GM06990 (cell line): ENCODE measurements around the gene PRSS27.
"Not testable (repeated sequence)": the region's sequence is repeated elsewhere in the genome, so short reads cannot be mapped to it uniquely, and the experiment has no call there.

Experiments
- DNase-seq: peaks from one replicate; pipeline ENCODE4 v3.0.0-alpha.2; 2011; ENCODE audit not compliant: insufficient read length; ENCODE audit errors: extremely low read depth
- H3K27me3 ChIP-seq: replicated peaks from 2 replicates; pipeline ENCODE4 v1.6.0; 2011; ENCODE audit warnings: low read length; ENCODE audit not compliant: control insufficient read depth, insufficient read depth
- H3K36me3 ChIP-seq: 2 replicates; pipeline ENCODE4 v1.5.1; 2011; ENCODE audit warnings: low read length; ENCODE audit not compliant: control insufficient read depth, insufficient read depth
- H3K4me3 ChIP-seq: replicated peaks from 2 replicates; pipeline ENCODE4 v1.5.1; 2011; ENCODE audit warnings: low read depth, mild to moderate bottlenecking, control low read depth, low read length
- CTCF ChIP-seq: IDR thresholded peaks from 2 replicates; pipeline ENCODE4 v1.5.1; 2011; ENCODE audit warnings: low read length, control low read depth, mild to moderate bottlenecking, inconsistent platforms; ENCODE audit not compliant: insufficient read depth, poor library complexity, severe bottlenecking

The PRSS27 gene

GRCh38 chr16:2697401-2697948, 22.5 kb downstream of the PRSS27 start:
- Histone ChIP-seq H3K4me3 (no peak overlapping the region), H3K27me3 (no peaks in the 10 kb centered on the region), H3K36me3 (peaks cover 45% of the 10 kb centered on the region)
- no peak for TF ChIP-seq CTCF
- no peak for DNase-seq

- H3K27me3 ChIP-seq, H3K4me3 ChIP-seq, DNase-seq: not testable (repeated sequence)
- H3K36me3 ChIP-seq = peaks cover 52% of the 10 kb centered on the region
Measured at GRCh38 chr16:2696601-2697250, 23.3 kb downstream of the PRSS27 start.

GRCh38 chr16:2692948-2693651, 26.9 kb downstream of the PRSS27 start:
- H3K27me3 ChIP-seq = no peaks in the 10 kb centered on the region
- no peak for TF ChIP-seq CTCF
- no peak overlapping the region for H3K4me3 ChIP-seq
- H3K36me3 ChIP-seq = peaks cover 33% of the 10 kb centered on the region
- no peak for DNase-seq

- Histone ChIP-seq H3K4me3 (no peak overlapping the region), H3K36me3 (peaks cover 28% of the 10 kb centered on the region), H3K27me3 (no peaks in the 10 kb centered on the region)
- TF ChIP-seq CTCF = no peak
- no peak for DNase-seq
Measured at GRCh38 chr16:2692251-2692947, 27.6 kb downstream of the PRSS27 start.

- no peak for DNase-seq
- no peak overlapping the region for H3K4me3 ChIP-seq
- peaks cover 22% of the 10 kb centered on the region for H3K36me3 ChIP-seq
- H3K27me3 ChIP-seq = no peaks in the 10 kb centered on the region
- TF ChIP-seq CTCF = no peak
Measured at GRCh38 chr16:2691491-2692248, 28.4 kb downstream of the PRSS27 start.

GRCh38 chr16:2690852-2691251, 29.2 kb downstream of the PRSS27 start:
- Histone ChIP-seq H3K27me3 (no peaks in the 10 kb centered on the region), H3K4me3 (no peak overlapping the region), H3K36me3 (peaks cover 22% of the 10 kb centered on the region)
- TF ChIP-seq CTCF = no peak
- DNase-seq = no peak
